GM18861 (cell line): ENCODE measurements around the gene HSP90AB1.

ENCODE experiments used
- ATAC-seq: cut with Tn5 transposase; IDR thresholded peaks from one replicate; pipeline ENCODE4 v1.9.1; 2021; ENCODE audit not compliant: unreplicated experiment

HSP90AB1 gene

GRCh38 chr6:44246663-44247337, at the start of gene HSP90AB1:
Gene HSP90AB1 (plus strand): TSS chr6:44247101. CDS start chr6:44248630, 1,529 bp downstream.
- ATAC-seq = peak; percentile 60

DNA sequence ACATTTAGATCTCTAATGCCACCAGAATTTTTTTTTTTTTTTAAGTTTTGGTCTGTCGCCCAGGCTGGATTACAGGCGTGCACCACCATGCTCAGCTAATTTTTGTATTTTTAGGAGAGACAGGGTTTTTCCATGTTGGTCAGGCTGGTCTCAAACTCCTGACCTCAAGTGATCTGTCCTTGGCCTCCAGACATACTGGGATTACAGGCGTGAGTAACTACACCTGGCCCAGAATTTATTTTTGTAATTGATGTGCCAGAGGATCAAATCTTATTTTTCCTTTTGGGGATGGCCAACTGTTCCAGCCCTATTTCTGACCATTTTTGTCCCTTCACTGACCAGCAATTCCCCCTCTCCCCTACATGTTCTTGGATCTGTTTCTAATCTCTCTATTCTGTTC, 48.2 kb upstream of the HSP90AB1 start:
- ATAC-seq = no peak

GRCh38 chr6:44199883-44200282, 47.0 kb upstream of the HSP90AB1 start:
- no peak for ATAC-seq

DNA sequence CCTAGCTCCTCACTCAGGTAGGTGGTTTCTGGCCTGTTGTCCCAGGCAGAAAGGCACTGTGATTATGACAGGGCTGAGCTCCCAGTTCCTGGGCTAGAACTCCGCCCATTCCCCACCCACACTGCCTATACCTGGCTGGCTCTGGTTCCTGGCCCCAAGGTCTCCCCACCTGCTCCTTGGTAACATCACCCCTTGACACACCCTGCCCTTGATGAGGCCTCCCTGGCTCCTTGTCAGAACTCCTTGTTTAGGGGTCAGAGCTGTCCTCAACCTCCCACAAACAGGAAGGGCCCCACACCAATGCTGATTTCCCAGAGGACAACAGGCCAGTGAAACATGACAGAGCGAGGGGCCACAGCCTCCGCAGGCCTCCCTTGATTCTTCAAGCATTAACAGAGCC, 45.7 kb upstream of the HSP90AB1 start:
- no peak for ATAC-seq

GRCh38 chr6:44201638-44202303, 45.1 kb upstream of the HSP90AB1 start:
- ATAC-seq = no peak

DNA sequence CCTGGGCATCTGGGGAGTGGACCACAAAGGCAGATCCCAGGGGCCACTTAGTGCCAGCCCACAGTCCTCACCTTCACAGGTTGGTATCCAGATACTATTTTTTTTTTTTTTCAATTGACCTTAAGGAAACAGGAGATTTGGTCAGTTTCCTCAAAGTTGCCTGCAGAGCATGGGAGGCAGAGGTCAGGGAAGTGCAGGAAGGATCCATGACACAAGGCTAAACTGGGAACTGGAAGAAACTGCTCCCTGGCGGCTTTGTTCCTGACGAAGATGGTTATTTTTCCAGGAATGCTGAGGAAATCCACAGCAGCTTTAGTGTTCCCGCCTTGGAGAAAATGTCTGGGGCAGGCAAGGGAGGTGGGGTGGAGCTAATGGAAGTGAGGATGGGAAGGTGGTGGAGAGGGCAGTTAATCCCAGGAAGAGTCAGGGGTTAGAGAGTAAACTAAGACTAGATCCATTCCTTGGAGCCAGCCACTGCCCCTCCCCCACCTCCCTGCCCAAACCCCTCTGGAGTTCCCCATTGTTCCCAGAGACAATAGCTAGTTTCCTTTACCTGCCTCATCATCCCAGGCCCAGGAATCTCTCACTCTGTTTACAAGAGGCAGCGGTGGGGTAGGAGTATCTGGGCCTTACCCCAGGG, 44.4 kb upstream of the HSP90AB1 start:
- no peak for ATAC-seq

- no peak for ATAC-seq
Measured at GRCh38 chr6:44202972-44203750, 43.7 kb upstream of the HSP90AB1 start.

DNA sequence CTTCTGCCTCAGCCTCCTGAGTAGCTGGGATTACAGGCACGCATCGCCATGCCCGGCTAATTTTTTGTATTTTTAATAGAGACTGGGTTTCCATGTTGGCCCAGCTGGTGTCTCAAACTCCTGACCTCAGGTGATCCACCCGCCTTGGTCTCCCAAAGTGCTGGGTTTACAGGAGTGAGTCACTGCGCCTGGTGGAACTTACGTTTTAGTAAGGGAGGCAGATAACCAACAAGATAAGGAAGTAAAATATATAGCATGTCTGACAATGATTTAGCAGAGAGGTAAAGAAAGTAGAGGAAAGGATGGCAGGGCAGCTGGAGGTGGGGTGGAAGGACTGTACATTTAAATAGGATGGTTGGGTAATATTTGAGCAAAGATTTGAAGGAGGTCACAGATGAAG, 42.9 kb upstream of the HSP90AB1 start:
- no peak for ATAC-seq

- ATAC-seq = no peak
Measured at GRCh38 chr6:44207966-44208365, 38.9 kb upstream of the HSP90AB1 start.

GRCh38 chr6:44211284-44211683, 35.6 kb upstream of the HSP90AB1 start:
- ATAC-seq = no peak

DNA sequence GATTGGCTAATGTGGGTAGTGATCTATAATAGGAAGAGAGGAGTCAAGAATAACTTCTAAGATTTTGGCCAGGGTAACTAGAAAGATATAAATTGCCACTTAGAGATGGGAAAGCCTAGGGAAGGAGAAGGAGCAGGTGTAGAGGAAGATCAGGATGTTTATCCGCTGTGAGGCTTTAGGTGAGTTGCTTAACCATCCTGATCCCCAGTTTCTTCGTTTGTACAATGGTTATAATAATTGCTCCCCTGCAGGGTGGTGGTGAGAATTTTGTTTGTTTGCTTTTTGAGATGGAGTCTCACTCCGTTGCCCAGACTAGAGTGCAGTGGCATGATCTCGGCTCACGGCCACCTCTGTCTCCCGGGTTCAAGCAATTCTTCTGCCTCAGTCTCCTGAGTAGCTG, 32.6 kb upstream of the HSP90AB1 start:
- no peak for ATAC-seq

DNA sequence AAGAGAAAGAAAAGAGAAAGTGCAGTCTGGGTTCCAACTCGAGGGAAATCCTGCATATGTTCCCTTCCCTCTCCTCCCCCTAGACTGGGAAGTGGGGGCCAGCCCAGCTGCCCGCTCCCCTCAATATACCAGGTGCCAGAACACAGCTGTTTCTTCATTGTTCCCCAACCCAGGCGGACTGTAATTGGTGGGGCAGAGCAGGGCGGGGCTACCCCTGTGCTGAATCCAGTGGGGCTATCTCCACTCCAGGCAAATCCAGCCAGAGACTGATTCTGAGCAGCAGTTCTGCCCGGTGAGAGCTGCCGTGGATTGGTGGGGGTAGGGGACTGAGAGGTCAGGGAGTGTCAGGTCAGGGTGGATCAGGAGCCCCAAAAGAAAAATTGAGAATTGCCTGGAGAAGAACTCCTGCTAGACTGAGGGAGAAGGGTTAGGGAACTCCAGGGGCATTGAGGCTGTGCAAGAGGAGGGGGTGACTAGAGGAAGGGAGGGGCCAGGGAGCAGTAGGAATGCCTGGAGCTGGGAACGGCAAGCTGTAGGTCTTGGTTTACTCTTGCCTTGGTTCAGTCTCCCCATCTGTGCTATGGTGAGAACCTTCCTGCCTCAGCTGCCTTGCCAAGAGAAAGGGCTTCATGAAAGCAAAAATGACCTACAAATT, 30.1 kb upstream of the HSP90AB1 start, which contains the start of gene MYMX:
TSS of gene MYMX (plus strand) at position 250 of the 655 bp plus-strand sequence. CDS start 546 bp downstream, outside the sequence.
- ATAC-seq = no peak

- no peak for ATAC-seq
Measured at GRCh38 chr6:44217332-44218143, 29.4 kb upstream of the HSP90AB1 start.

DNA sequence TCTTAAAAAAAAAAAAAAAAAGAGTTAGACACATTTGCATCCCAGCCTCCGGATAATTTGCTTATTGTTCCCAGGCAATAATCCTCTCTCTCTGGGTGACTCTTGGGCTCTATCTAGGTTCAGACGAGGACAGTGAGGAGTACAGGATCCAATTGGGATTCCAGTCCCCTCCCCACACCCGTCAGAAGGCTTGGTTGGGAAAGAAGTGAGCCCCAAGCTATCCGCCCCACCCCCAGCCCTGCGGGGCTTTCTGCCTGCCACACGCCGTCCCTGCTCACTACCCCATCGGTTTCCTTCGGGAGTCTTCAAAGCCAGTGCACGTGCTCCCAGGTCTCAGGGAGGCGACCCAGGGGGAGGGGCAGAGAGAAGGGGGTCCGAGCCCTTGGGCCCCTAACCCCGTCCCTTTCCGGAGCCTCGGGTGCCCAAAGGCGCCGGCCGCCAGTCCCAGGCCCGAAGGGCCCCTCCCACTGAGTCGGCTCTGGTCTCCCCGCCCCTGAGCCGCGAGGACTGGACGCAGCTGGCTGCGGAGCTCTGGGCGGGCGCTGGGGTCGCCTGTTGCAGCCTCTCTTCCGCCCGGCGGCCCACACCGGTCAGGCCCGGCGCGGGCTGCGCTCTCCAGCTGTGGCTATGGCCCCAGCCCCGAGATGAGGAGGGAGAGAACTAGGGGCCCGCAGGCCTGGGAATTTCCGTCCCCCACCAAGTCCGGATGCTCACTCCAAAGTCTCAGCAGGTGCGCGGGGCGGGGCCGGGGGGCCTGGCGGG, 27.7 kb upstream of the HSP90AB1 start:
- peak; percentile 43 for ATAC-seq

DNA sequence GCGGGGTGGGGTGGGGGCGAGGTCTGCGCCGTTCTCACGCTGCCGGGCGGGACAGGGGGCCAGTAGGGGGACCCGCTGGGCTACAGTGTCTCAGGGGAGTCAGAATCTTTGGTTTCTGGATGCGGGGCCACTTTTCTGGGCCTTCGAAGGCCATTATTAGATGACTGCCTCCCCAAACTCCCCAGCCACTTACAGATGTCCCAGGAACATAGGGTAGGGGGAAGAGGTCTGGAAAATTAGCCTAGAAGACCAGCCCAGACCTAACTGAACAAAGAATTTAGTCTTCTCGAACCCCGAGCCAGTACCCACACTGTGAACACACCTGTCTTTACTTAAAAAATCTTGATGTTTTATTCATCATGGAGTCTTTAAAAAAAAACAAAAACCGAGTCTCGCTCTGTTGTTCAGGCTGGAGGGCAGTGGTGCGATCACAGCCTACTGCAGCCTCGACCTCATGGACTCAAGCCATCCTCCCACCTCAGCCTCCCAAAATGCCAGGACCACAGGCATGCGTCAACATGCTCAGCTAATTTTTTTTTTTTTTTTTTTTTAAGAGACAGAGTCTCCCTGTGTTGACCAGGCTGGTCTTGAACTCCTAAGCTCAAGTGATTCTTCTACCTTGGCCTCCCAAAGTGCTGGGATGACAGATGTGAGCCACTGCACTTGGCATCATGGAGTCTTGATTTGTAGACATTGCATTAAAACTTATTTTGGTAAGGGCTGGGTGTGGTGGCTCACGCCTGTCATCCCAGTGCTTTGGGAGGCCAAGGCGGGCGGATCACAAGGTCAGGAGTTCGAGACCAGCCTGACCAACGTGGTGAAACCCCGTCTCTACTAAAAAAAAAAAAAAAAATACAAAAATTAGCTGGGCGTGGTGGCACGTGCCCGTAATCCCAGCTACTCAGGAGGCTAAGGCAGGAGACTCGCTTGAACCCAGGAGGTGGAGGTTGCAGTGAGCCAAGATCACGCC, 26.8 kb upstream of the HSP90AB1 start:
- ATAC-seq = no peak

DNA sequence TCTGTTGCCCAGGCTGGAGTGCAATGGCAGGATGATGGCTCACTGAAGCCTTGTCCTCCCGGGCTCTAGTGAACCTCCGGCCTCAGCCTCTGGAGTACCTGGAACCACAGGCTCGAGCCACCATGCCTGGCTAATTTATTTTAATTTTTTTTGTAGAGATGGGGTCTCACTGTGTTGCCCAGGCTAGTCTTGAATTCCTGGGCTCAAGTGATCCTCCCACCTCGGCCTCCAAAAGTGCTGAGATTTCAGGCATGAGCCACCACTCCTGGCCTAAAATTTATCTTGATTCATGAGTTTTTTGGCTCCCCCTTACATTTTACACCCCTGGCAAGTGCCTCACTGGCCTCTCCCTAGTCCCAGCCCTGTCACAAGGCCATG, 26.0 kb upstream of the HSP90AB1 start:
- ATAC-seq = no peak

- peak; percentile 49 for ATAC-seq
Measured at GRCh38 chr6:44221291-44221960, 25.5 kb upstream of the HSP90AB1 start.

DNA sequence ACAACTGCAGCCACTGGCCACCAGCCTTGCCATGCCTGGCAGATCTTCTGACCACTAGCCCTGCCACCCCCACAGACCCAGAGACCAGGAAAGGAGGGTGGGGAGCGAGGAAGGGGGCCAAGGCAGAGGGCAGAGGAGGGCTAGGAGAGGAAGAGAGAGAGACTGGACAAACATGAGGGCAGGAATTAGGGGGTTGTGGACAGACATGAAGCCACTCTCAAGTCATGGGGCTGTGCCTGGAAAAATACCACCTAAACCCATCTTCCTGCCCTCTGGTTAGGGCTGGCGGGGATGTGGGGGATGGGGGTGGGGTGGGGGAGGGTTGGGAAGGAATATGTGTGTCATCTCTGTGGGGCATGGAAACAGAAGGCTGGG, 25.0 kb upstream of the HSP90AB1 start:
- ATAC-seq = no peak
